Measurements from ENCODE around the gene TXNDC8.

The TXNDC8 gene

GRCh38 chr9:110309681-110310080, 28.0 kb downstream of the TXNDC8 start:
- TF ChIP-seq CTCF (IDR thresholded peaks at IDR 0.05; ENCODE audit: poor library complexity, severe bottlenecking): no peak
- ATAC-seq (ENCODE audit: low read depth): no peak
- H3K27me3 ChIP-seq (ENCODE audit: insufficient read depth, poor library complexity, severe bottlenecking): no peaks in the 10 kb centered on the region
- H3K4me3 ChIP-seq (ENCODE audit: severe bottlenecking): no peak overlapping the region
- no peaks in the 10 kb centered on the region for H3K36me3 ChIP-seq (ENCODE audit: low read depth)
- no peak for DNase-seq (ENCODE audit: low spot score)
- H3K27ac ChIP-seq (ENCODE audit: poor library complexity, severe bottlenecking): no peak overlapping the region
- no peaks in the 10 kb centered on the region for H3K9me3 ChIP-seq (ENCODE audit: severe bottlenecking)
- no peaks in the 10 kb centered on the region for H3K4me1 ChIP-seq (ENCODE audit: insufficient read depth, poor library complexity, severe bottlenecking)

GRCh38 chr9:110308633-110309038, 29.0 kb downstream of the TXNDC8 start:
- no peak for DNase-seq (ENCODE audit: low spot score)
- no peak for ATAC-seq (ENCODE audit: low read depth)
- H3K9me3 ChIP-seq (ENCODE audit: severe bottlenecking): no peaks in the 10 kb centered on the region
- no peaks in the 10 kb centered on the region for H3K36me3 ChIP-seq (ENCODE audit: low read depth)
- no peak overlapping the region for H3K4me3 ChIP-seq (ENCODE audit: severe bottlenecking)
- H3K27me3 ChIP-seq (ENCODE audit: insufficient read depth, poor library complexity, severe bottlenecking): no peaks in the 10 kb centered on the region
- TF ChIP-seq CTCF (IDR thresholded peaks at IDR 0.05; ENCODE audit: poor library complexity, severe bottlenecking): no peak
- H3K4me1 ChIP-seq (ENCODE audit: insufficient read depth, poor library complexity, severe bottlenecking): peaks cover 1% of the 10 kb centered on the region
- no peak overlapping the region for H3K27ac ChIP-seq (ENCODE audit: poor library complexity, severe bottlenecking)

- no peak for TF ChIP-seq CTCF (IDR thresholded peaks at IDR 0.05; ENCODE audit: poor library complexity, severe bottlenecking)
- Histone ChIP-seq H3K4me3 (ENCODE audit: severe bottlenecking) (no peak overlapping the region), H3K9me3 (ENCODE audit: severe bottlenecking) (no peaks in the 10 kb centered on the region), H3K27me3 (ENCODE audit: insufficient read depth, poor library complexity, severe bottlenecking) (no peaks in the 10 kb centered on the region), H3K4me1 (ENCODE audit: insufficient read depth, poor library complexity, severe bottlenecking) (peaks cover 6% of the 10 kb centered on the region), H3K36me3 (ENCODE audit: low read depth) (no peaks in the 10 kb centered on the region), H3K27ac (ENCODE audit: poor library complexity, severe bottlenecking) (no peak overlapping the region)
- no peak for DNase-seq (ENCODE audit: low spot score)
- ATAC-seq (ENCODE audit: low read depth): no peak
Measured at GRCh38 chr9:110307191-110307590, 30.5 kb downstream of the TXNDC8 start.

GRCh38 chr9:110303133-110303532, 34.5 kb downstream of the TXNDC8 start:
- Histone ChIP-seq H3K36me3 (ENCODE audit: low read depth) (no peaks in the 10 kb centered on the region), H3K4me3 (ENCODE audit: severe bottlenecking) (no peak overlapping the region), H3K27ac (ENCODE audit: poor library complexity, severe bottlenecking) (no peak overlapping the region), H3K4me1 (ENCODE audit: insufficient read depth, poor library complexity, severe bottlenecking) (peaks cover 6% of the 10 kb centered on the region), H3K27me3 (ENCODE audit: insufficient read depth, poor library complexity, severe bottlenecking) (no peaks in the 10 kb centered on the region), H3K9me3 (ENCODE audit: severe bottlenecking) (no peaks in the 10 kb centered on the region)
- ATAC-seq (ENCODE audit: low read depth): peak; percentile 45; the same call in 1 of the 3 replicates
- TF ChIP-seq CTCF (IDR thresholded peaks at IDR 0.05; ENCODE audit: poor library complexity, severe bottlenecking): no peak
- DNase-seq (ENCODE audit: low spot score): no peak

GRCh38 chr9:110298043-110298605, 39.5 kb downstream of the TXNDC8 start:
- ATAC-seq (ENCODE audit: low read depth): no peak
- H3K4me1 ChIP-seq (ENCODE audit: insufficient read depth, poor library complexity, severe bottlenecking): peaks cover 1% of the 10 kb centered on the region
- no peak overlapping the region for H3K4me3 ChIP-seq (ENCODE audit: severe bottlenecking)
- no peaks in the 10 kb centered on the region for H3K9me3 ChIP-seq (ENCODE audit: severe bottlenecking)
- H3K27ac ChIP-seq (ENCODE audit: poor library complexity, severe bottlenecking): no peak overlapping the region
- no peak for DNase-seq (ENCODE audit: low spot score)
- H3K27me3 ChIP-seq (ENCODE audit: insufficient read depth, poor library complexity, severe bottlenecking): no peaks in the 10 kb centered on the region
- TF ChIP-seq CTCF (IDR thresholded peaks at IDR 0.05; ENCODE audit: poor library complexity, severe bottlenecking): no peak
- no peaks in the 10 kb centered on the region for H3K36me3 ChIP-seq (ENCODE audit: low read depth)
